ENCODE data around the gene YAE1. TPM values are rescaled to one million over a fixed set of nuclear protein-coding genes. Genes with fewer than 3 reads are reported as not detected.
"Not testable (repeated sequence)": the region's sequence is repeated elsewhere in the genome, so short reads cannot be mapped to it uniquely, and the experiment has no call there.

Gene YAE1
- total and polyA plus RNA-seq, 2 experiments from 2014 or later = 21.8 to 40.5 TPM

GRCh38 chr7:39535720-39536119, 30.5 kb upstream of the YAE1 start:
- Histone ChIP-seq H3K4me1 (ENCODE audit: insufficient read depth) (no peaks in the 10 kb centered on the region), H3K9ac (no peak overlapping the region), H2AFZ (no peak overlapping the region), H3K79me2 (ENCODE audit: insufficient read depth) (no peaks in the 10 kb centered on the region), H3K36me3 (ENCODE audit: low read depth) (no peaks in the 10 kb centered on the region), H3K9me3 (ENCODE audit: low read depth) (no peaks in the 10 kb centered on the region), H4K20me1 (ENCODE audit: insufficient read depth) (no peaks in the 10 kb centered on the region), H3K4me3 (no peak overlapping the region), H3K4me2 (ENCODE audit: unreplicated experiment) (no peak overlapping the region), H3K9me2 (ENCODE audit: insufficient read depth) (no peaks in the 10 kb centered on the region), H3F3A (ENCODE audit: insufficient read depth) (no peaks in the 10 kb centered on the region), H3K27me3 (replicated peaks; ENCODE audit: insufficient read depth) (peaks cover 5% of the 10 kb centered on the region; the same call in 1 of the 2 replicates), H3K27ac (no peak overlapping the region)
- DNase-seq = no peak
- TF ChIP-seq EZH2 (IDR thresholded peaks at IDR 0.05; ENCODE audit: insufficient read depth, poor library complexity, severe bottlenecking) (no peak), EZH2phosphoT487 (IDR thresholded peaks at IDR 0.05; ENCODE audit: insufficient read depth, low read depth) (no peak)
- in situ Hi-C loops (cut with MboI) = no loop called here
- 63 to 77% methylated on average over 3 of the region's 3 CpGs for WGBS, 2 experiments (ENCODE audit: low coverage in 1 of 2, low lambda C conversion rate in 2 of 2, missing lambda C conversion rate in 2 of 2)

DNA sequence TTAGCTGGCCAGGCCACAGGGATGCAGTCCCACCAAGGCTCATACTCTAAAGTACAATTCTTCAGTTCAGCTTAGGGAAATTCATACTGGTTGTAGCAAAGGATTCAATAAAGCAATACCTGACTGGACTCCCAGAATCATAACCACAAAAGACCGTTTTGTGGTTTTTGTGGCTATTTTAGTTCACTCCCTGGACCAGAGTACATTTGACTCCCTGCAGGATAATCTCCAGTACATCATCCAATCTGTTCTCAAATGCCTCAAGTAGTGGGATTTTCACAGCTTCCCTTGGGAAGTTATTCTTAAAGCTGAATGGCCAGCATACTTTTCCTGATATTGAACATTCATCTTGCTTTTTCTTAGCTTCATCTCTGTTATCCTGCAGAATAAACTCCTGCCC, 29.3 kb upstream of the YAE1 start:
- Histone ChIP-seq H3K9me3 (ENCODE audit: low read depth) (no peaks in the 10 kb centered on the region), H3K9me2 (ENCODE audit: insufficient read depth) (no peaks in the 10 kb centered on the region), H3K9ac (no peak overlapping the region), H3K27ac (no peak overlapping the region), H4K20me1 (ENCODE audit: insufficient read depth) (no peaks in the 10 kb centered on the region), H2AFZ (no peak overlapping the region), H3K79me2 (ENCODE audit: insufficient read depth) (no peaks in the 10 kb centered on the region), H3K4me2 (ENCODE audit: unreplicated experiment) (no peak overlapping the region), H3F3A (ENCODE audit: insufficient read depth) (no peaks in the 10 kb centered on the region), H3K4me3 (no peak overlapping the region), H3K27me3 (replicated peaks; ENCODE audit: insufficient read depth) (peaks cover 5% of the 10 kb centered on the region; the same call in 1 of the 2 replicates), H3K4me1 (ENCODE audit: insufficient read depth) (no peaks in the 10 kb centered on the region), H3K36me3 (ENCODE audit: low read depth) (no peaks in the 10 kb centered on the region)
- in situ Hi-C loops (cut with MboI) = no loop called here
- WGBS, 2 experiments (ENCODE audit: low coverage in 1 of 2, low lambda C conversion rate in 2 of 2, missing lambda C conversion rate in 2 of 2) = 6 to 20% methylated on average over 1 of the region's 1 CpG
- no peak for DNase-seq
- TF ChIP-seq EZH2phosphoT487 (IDR thresholded peaks at IDR 0.05; ENCODE audit: insufficient read depth, low read depth) (no peak), EZH2 (IDR thresholded peaks at IDR 0.05; ENCODE audit: insufficient read depth, poor library complexity, severe bottlenecking) (no peak)

- TF ChIP-seq EZH2phosphoT487 (IDR thresholded peaks at IDR 0.05; ENCODE audit: insufficient read depth, low read depth) (no peak), EZH2 (IDR thresholded peaks at IDR 0.05; ENCODE audit: insufficient read depth, poor library complexity, severe bottlenecking) (no peak)
Measured at GRCh38 chr7:39539816-39540215, 26.4 kb upstream of the YAE1 start.

DNA sequence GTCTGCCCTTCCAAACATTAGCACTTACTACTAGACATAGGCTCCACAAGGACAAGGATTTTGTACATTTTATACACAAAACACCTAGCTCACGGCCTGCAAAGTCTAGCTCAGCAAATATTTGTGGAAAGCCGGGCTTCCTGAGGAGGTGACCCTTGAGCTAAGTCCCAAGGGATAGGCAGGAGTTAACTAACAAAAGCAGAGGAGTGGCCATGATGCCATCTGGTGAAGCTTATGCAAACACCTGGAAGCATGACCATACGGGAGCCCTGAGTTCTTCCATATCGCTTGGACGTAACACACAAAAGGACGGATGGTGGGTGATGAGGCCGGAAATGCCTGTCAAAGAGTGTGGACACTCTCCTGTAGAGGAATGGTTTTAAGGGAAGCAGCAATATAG, 25.9 kb upstream of the YAE1 start:
- Histone ChIP-seq H3K9ac (no peak overlapping the region), H3K36me3 (ENCODE audit: low read depth) (no peaks in the 10 kb centered on the region), H3K4me3 (no peak overlapping the region), H3F3A (ENCODE audit: insufficient read depth) (no peaks in the 10 kb centered on the region), H3K9me2 (ENCODE audit: insufficient read depth) (no peaks in the 10 kb centered on the region), H2AFZ (no peak overlapping the region), H3K27ac (no peak overlapping the region), H4K20me1 (ENCODE audit: insufficient read depth) (no peaks in the 10 kb centered on the region), H3K4me2 (ENCODE audit: unreplicated experiment) (no peak overlapping the region), H3K79me2 (ENCODE audit: insufficient read depth) (no peaks in the 10 kb centered on the region), H3K27me3 (replicated peaks; ENCODE audit: insufficient read depth) (no peaks in the 10 kb centered on the region), H3K4me1 (ENCODE audit: insufficient read depth) (no peaks in the 10 kb centered on the region), H3K9me3 (ENCODE audit: low read depth) (no peaks in the 10 kb centered on the region)
- in situ Hi-C loops (cut with MboI) = no loop called here
- 67 to 72% methylated on average over 7 of the region's 7 CpGs for WGBS, 2 experiments (ENCODE audit: low coverage in 1 of 2, low lambda C conversion rate in 2 of 2, missing lambda C conversion rate in 2 of 2)
- no peak for DNase-seq
- no peak for TF ChIP-seq EZH2phosphoT487 (IDR thresholded peaks at IDR 0.05; ENCODE audit: insufficient read depth, low read depth)
- no peak for TF ChIP-seq EZH2 (IDR thresholded peaks at IDR 0.05; ENCODE audit: insufficient read depth, poor library complexity, severe bottlenecking)

More at GRCh38 chr7:39539816-39540215, 26.4 kb upstream of the YAE1 start:
- Histone ChIP-seq H3F3A (ENCODE audit: insufficient read depth) (no peaks in the 10 kb centered on the region), H3K27me3 (replicated peaks; ENCODE audit: insufficient read depth) (peaks cover 4% of the 10 kb centered on the region; the same call in 1 of the 2 replicates), H3K9me3 (ENCODE audit: low read depth) (no peaks in the 10 kb centered on the region), H3K79me2 (ENCODE audit: insufficient read depth) (no peaks in the 10 kb centered on the region), H3K4me1 (ENCODE audit: insufficient read depth) (no peaks in the 10 kb centered on the region), H3K4me2 (ENCODE audit: unreplicated experiment) (no peak overlapping the region), H3K9me2 (ENCODE audit: insufficient read depth) (no peaks in the 10 kb centered on the region), H3K27ac (no peak overlapping the region), H3K9ac (no peak overlapping the region), H3K36me3 (ENCODE audit: low read depth) (no peaks in the 10 kb centered on the region), H3K4me3 (no peak overlapping the region), H2AFZ (no peak overlapping the region), H4K20me1 (ENCODE audit: insufficient read depth) (no peaks in the 10 kb centered on the region)
- in situ Hi-C loops (cut with MboI) = no loop called here
- 49 to 55% methylated on average over 5 of the region's 5 CpGs for WGBS, 2 experiments (ENCODE audit: low coverage in 1 of 2, low lambda C conversion rate in 2 of 2, missing lambda C conversion rate in 2 of 2)
- no peak for DNase-seq

GRCh38 chr7:39541511-39541910, 24.7 kb upstream of the YAE1 start:
- Histone ChIP-seq H3K9ac (no peak overlapping the region), H3K9me3 (ENCODE audit: low read depth) (no peaks in the 10 kb centered on the region), H2AFZ (no peak overlapping the region), H4K20me1 (ENCODE audit: insufficient read depth) (no peaks in the 10 kb centered on the region), H3K4me1 (ENCODE audit: insufficient read depth) (no peaks in the 10 kb centered on the region), H3K9me2 (ENCODE audit: insufficient read depth) (no peaks in the 10 kb centered on the region), H3F3A (ENCODE audit: insufficient read depth) (no peaks in the 10 kb centered on the region), H3K27ac (no peak overlapping the region), H3K4me2 (ENCODE audit: unreplicated experiment) (no peak overlapping the region), H3K36me3 (ENCODE audit: low read depth) (no peaks in the 10 kb centered on the region), H3K79me2 (ENCODE audit: insufficient read depth) (no peaks in the 10 kb centered on the region), H3K27me3 (replicated peaks; ENCODE audit: insufficient read depth) (no peaks in the 10 kb centered on the region), H3K4me3 (no peak overlapping the region)
- no peak for TF ChIP-seq EZH2phosphoT487 (IDR thresholded peaks at IDR 0.05; ENCODE audit: insufficient read depth, low read depth)
- no peak for TF ChIP-seq EZH2 (IDR thresholded peaks at IDR 0.05; ENCODE audit: insufficient read depth, poor library complexity, severe bottlenecking)
- DNase-seq = no peak
- WGBS, 2 experiments (ENCODE audit: low coverage in 1 of 2, low lambda C conversion rate in 2 of 2, missing lambda C conversion rate in 2 of 2) = 35 to 36% methylated on average over 3 of the region's 3 CpGs
- in situ Hi-C loops (cut with MboI) = no loop called here

- DNase-seq; H3K27ac ChIP-seq; H3K4me1 ChIP-seq (ENCODE audit: insufficient read depth); in situ Hi-C loops (cut with MboI); H3K27me3 ChIP-seq (replicated peaks; ENCODE audit: insufficient read depth); H3K36me3 ChIP-seq (ENCODE audit: low read depth); H2AFZ ChIP-seq; H3K9me3 ChIP-seq (ENCODE audit: low read depth); H3K9ac ChIP-seq; H3K4me3 ChIP-seq; H3F3A ChIP-seq (ENCODE audit: insufficient read depth); H3K79me2 ChIP-seq (ENCODE audit: insufficient read depth); H4K20me1 ChIP-seq (ENCODE audit: insufficient read depth); H3K4me2 ChIP-seq (ENCODE audit: unreplicated experiment); H3K9me2 ChIP-seq (ENCODE audit: insufficient read depth): not testable (repeated sequence)
- WGBS, 2 experiments (ENCODE audit: low coverage in 1 of 2, low lambda C conversion rate in 2 of 2, missing lambda C conversion rate in 2 of 2) = 52 to 63% methylated on average over 2 of the region's 2 CpGs
Measured at GRCh38 chr7:39544774-39545173, 21.4 kb upstream of the YAE1 start.
